MM.1S (cell line): ENCODE results near the gene CCL28.

Experiments
- DNase-seq: peaks from one replicate; pipeline ENCODE4 v3.0.0-alpha.2; 2015
- H2AFZ ChIP-seq: fragments of 300-600 bp; sonication (generic); 2 replicates; pipeline ENCODE4 v1.6.0; 2016; ENCODE audit warnings: antibody characterized with exemption, low read length
- H3F3A ChIP-seq: fragments of 300-600 bp; sonication (generic); 2 replicates; pipeline ENCODE4 v1.6.1; 2016; ENCODE audit warnings: mild to moderate bottlenecking, antibody characterized with exemption, low read length, moderate library complexity, mixed read lengths; ENCODE audit not compliant: insufficient read depth
- H3K27ac ChIP-seq: fragments of 300-600 bp; sonication (generic); 2 replicates; pipeline ENCODE4 v1.5.1; 2016; ENCODE audit warnings: mild to moderate bottlenecking, low read length
- H3K27me3 ChIP-seq: fragments of 300-600 bp; sonication (generic); replicated peaks from 2 replicates; pipeline ENCODE4 v1.6.0; 2016; ENCODE audit warnings: low read length; ENCODE audit not compliant: insufficient read depth
- H3K36me3 ChIP-seq: fragments of 300-600 bp; sonication (generic); replicated peaks from 2 replicates; pipeline ENCODE4 v1.6.1; 2016; ENCODE audit warnings: mild to moderate bottlenecking, low read length, mixed read lengths; ENCODE audit not compliant: insufficient read depth
- H3K4me1 ChIP-seq: fragments of 300-600 bp; sonication (generic); 2 replicates; pipeline ENCODE4 v1.6.1; 2016; ENCODE audit warnings: low read length, mixed read lengths
- H3K4me2 ChIP-seq: fragments of 300-600 bp; sonication (generic); 2 replicates; pipeline ENCODE4 v1.6.0; 2016; ENCODE audit warnings: low read depth, low read length
- H3K4me3 ChIP-seq: fragments of 300-600 bp; sonication (generic); 2 replicates; pipeline ENCODE4 v1.5.1; 2016; ENCODE audit warnings: low read length, mixed read lengths
- H3K79me2 ChIP-seq: fragments of 300-600 bp; sonication (generic); 2 replicates; pipeline ENCODE4 v1.6.1; 2016; ENCODE audit warnings: mixed run types, low read length, mixed read lengths
- H3K9ac ChIP-seq: fragments of 300-600 bp; sonication (generic); 2 replicates; pipeline ENCODE4 v1.6.1; 2016; ENCODE audit warnings: low read length, mixed read lengths
- H3K9me2 ChIP-seq: fragments of 300-600 bp; sonication (generic); replicated peaks from 2 replicates; pipeline ENCODE4 v1.6.1; 2016; ENCODE audit warnings: mild to moderate bottlenecking, low read length, mixed read lengths; ENCODE audit not compliant: insufficient read depth
- H3K9me3 ChIP-seq: fragments of 300-600 bp; sonication (generic); replicated peaks from 2 replicates; pipeline ENCODE4 v1.6.1; 2016; ENCODE audit warnings: mild to moderate bottlenecking, low read length, mixed read lengths; ENCODE audit not compliant: insufficient read depth
- H4K20me1 ChIP-seq: fragments of 300-600 bp; sonication (generic); 2 replicates; pipeline ENCODE4 v1.6.1; 2016; ENCODE audit warnings: mild to moderate bottlenecking, low read length, moderate library complexity, mixed read lengths; ENCODE audit not compliant: insufficient read depth
- EZH2 ChIP-seq: fragments of 300-600 bp; sonication (generic); optimal IDR thresholded peaks from 2 replicates; pipeline ENCODE3; 2017; ENCODE audit warnings: low read depth, mild to moderate bottlenecking, antibody characterized with exemption, low read length, mixed read lengths
- EZH2phosphoT487 ChIP-seq: fragments of 300-600 bp; sonication (generic); IDR thresholded peaks from 2 replicates; pipeline ENCODE4 v1.6.1; 2018; ENCODE audit warnings: antibody characterized with exemption, low read length
- TF ChIP-seq, protein P1 (sequence below): fragments of 300-600 bp; sonication (generic); IDR thresholded peaks from 2 replicates; pipeline ENCODE4 v1.5.1; 2016; ENCODE audit warnings: antibody characterized with exemption, low read length, mixed read lengths

CCL28 gene

GRCh38 chr5:43362725-43363435, 49.3 kb downstream of the CCL28 start:
- Histone ChIP-seq H3K79me2 (no peaks in the 10 kb centered on the region), H3K27ac (no peak overlapping the region), H3F3A (no peaks in the 10 kb centered on the region), H3K9me2 (no peaks in the 10 kb centered on the region), H3K9ac (no peak overlapping the region), H3K4me2 (no peak overlapping the region), H3K4me3 (no peak overlapping the region), H3K27me3 (no peaks in the 10 kb centered on the region), H2AFZ (no peak overlapping the region), H3K36me3 (no peaks in the 10 kb centered on the region), H3K9me3 (no peaks in the 10 kb centered on the region), H3K4me1 (no peaks in the 10 kb centered on the region), H4K20me1 (no peaks in the 10 kb centered on the region)
- DNase-seq, result no peak
- TF ChIP-seq, protein P1, sequence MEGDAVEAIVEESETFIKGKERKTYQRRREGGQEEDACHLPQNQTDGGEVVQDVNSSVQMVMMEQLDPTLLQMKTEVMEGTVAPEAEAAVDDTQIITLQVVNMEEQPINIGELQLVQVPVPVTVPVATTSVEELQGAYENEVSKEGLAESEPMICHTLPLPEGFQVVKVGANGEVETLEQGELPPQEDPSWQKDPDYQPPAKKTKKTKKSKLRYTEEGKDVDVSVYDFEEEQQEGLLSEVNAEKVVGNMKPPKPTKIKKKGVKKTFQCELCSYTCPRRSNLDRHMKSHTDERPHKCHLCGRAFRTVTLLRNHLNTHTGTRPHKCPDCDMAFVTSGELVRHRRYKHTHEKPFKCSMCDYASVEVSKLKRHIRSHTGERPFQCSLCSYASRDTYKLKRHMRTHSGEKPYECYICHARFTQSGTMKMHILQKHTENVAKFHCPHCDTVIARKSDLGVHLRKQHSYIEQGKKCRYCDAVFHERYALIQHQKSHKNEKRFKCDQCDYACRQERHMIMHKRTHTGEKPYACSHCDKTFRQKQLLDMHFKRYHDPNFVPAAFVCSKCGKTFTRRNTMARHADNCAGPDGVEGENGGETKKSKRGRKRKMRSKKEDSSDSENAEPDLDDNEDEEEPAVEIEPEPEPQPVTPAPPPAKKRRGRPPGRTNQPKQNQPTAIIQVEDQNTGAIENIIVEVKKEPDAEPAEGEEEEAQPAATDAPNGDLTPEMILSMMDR, result no peak
- no peak for TF ChIP-seq EZH2
- no peak for TF ChIP-seq EZH2phosphoT487

DNA sequence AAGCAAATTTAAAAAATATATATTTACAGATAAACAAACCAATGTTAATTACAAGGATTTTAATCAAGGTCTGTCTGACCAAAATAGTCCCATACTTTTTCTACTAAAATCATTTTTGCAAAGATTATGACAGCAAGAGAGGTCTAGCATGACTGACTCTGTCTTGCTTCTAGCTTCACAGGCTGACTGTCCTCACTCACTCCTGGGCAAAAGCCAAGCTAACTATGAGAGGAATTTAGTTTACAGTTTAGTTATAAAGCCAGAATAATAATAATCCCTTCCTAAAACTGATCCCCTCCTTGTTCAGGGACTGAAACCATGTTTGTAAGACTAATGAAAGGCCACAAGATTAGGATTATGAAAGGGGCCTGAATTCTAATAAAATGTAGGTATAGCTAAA, 53.5 kb downstream of the CCL28 start:
- H3K4me3 ChIP-seq, result no peak overlapping the region
- no peak overlapping the region for H3K27ac ChIP-seq
- H2AFZ ChIP-seq, result no peak overlapping the region
- H4K20me1 ChIP-seq, result no peaks in the 10 kb centered on the region
- H3K9ac ChIP-seq, result no peak overlapping the region
- H3K36me3 ChIP-seq, result no peaks in the 10 kb centered on the region
- H3K9me3 ChIP-seq, result no peaks in the 10 kb centered on the region
- no peaks in the 10 kb centered on the region for H3K27me3 ChIP-seq
- no peaks in the 10 kb centered on the region for H3K9me2 ChIP-seq
- DNase-seq, result no peak
- no peak overlapping the region for H3K4me2 ChIP-seq
- no peaks in the 10 kb centered on the region for H3K4me1 ChIP-seq
- TF ChIP-seq, protein P1, result no peak
- TF ChIP-seq EZH2phosphoT487 (no peak), EZH2 (no peak)
- no peaks in the 10 kb centered on the region for H3F3A ChIP-seq
- no peaks in the 10 kb centered on the region for H3K79me2 ChIP-seq

DNA sequence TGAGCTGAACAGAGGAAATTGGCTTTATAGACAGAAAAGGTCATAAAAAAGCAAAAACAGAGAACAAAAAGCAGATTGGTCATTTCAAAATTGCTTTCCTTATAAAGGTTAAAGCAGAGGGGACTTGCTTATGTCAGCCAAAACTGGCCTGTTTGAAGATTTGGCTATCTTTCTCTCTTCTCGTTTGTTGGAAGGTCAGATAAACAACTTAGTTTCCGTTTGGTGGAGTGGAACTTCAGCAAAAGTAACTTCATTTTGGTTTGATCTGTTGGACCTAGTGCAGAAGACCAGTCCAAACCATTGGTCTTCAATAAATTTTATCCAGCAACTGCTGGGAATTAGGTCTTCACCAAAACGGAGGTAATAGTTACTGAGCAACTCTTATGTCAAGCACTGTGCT, 53.9 kb downstream of the CCL28 start:
- no peak overlapping the region for H2AFZ ChIP-seq
- no peaks in the 10 kb centered on the region for H3K27me3 ChIP-seq
- H3F3A ChIP-seq, result no peaks in the 10 kb centered on the region
- no peaks in the 10 kb centered on the region for H3K79me2 ChIP-seq
- TF ChIP-seq EZH2 (no peak), EZH2phosphoT487 (no peak)
- TF ChIP-seq, protein P1, result no peak
- DNase-seq, result no peak
- no peak overlapping the region for H3K4me3 ChIP-seq
- H4K20me1 ChIP-seq, result no peaks in the 10 kb centered on the region
- no peaks in the 10 kb centered on the region for H3K9me3 ChIP-seq
- H3K9ac ChIP-seq, result no peak overlapping the region
- no peak overlapping the region for H3K4me2 ChIP-seq
- no peak overlapping the region for H3K27ac ChIP-seq
- no peaks in the 10 kb centered on the region for H3K9me2 ChIP-seq
- no peaks in the 10 kb centered on the region for H3K36me3 ChIP-seq
- H3K4me1 ChIP-seq, result no peaks in the 10 kb centered on the region
